Spleen (tissue), 11 donors: ENCODE data around the gene CIAO3. TPM values are rescaled to one million over a fixed set of nuclear protein-coding genes. Genes with fewer than 3 reads are reported as not detected.

ENCODE experiments used
- DNase-seq: peaks from one replicate; pipeline ENCODE4 v3.0.0-alpha.2; 2020
- H3K27ac ChIP-seq, 8 donors: fragments of 200-600 bp; sonication (generic) in 7 of 8; 1 replicate in 4 of 8; 2 replicates in 4 of 8; pipeline versions ENCODE4 v1.5.0 to v1.8.0; 2016 to 2021; ENCODE audit warnings: inconsistent platforms in 4 of 8, mild to moderate bottlenecking in 4 of 8, moderate library complexity in 1 of 8
- H3K27me3 ChIP-seq, 7 donors: fragments of 200-600 bp; sonication (generic) in 6 of 7; replicated peaks in 1 of 7; 1 replicate in 4 of 7; 2 replicates in 3 of 7; pipeline versions ENCODE4 v1.5.0 to v1.8.0; 2016 to 2021; ENCODE audit warnings: inconsistent platforms in 3 of 7, mild to moderate bottlenecking in 1 of 7
- H3K36me3 ChIP-seq, 6 donors: fragments of 200-600 bp; sonication (generic) in 5 of 6; 1 replicate in 4 of 6; 2 replicates in 2 of 6; pipeline versions ENCODE4 v1.5.0 to v1.8.0; 2016 to 2021; ENCODE audit warnings: inconsistent platforms in 2 of 6
- H3K4me1 ChIP-seq, 6 donors: fragments of 200-600 bp; sonication (generic) in 5 of 6; 1 replicate in 3 of 6; 2 replicates in 3 of 6; pipeline versions ENCODE4 v1.5.0 to v1.8.0; 2016 to 2021; ENCODE audit warnings: inconsistent platforms in 3 of 6
- H3K4me3 ChIP-seq, 8 donors: fragments of 200-600 bp; sonication (generic) in 7 of 8; 1 replicate in 4 of 8; 2 replicates in 4 of 8; pipeline versions ENCODE4 v1.5.0 to v1.8.0; 2016 to 2021; ENCODE audit warnings: inconsistent platforms in 4 of 8, mild to moderate bottlenecking in 4 of 8, moderate library complexity in 2 of 8
- H3K9me3 ChIP-seq, 8 donors: fragments of 200-600 bp; sonication (generic) in 7 of 8; 1 replicate in 4 of 8; 2 replicates in 4 of 8; pipeline versions ENCODE4 v1.5.0 to v1.8.0; 2016 to 2021; ENCODE audit warnings: inconsistent platforms in 4 of 8
- CTCF ChIP-seq, 11 experiments: fragments of 200-600 bp in 7 of 11; fragments of 450-650 bp in 4 of 11; sonication (generic) in 4 of 11; IDR thresholded peaks in 8 of 11; conservative IDR thresholded peaks in 3 of 11; 1 replicate in 7 of 11; 2 replicates in 4 of 11; pipeline versions ENCODE4 v1.4.0 to v1.8.0; 2016 to 2021; ENCODE audit warnings: antibody characterized with exemption in 11 of 11, inconsistent platforms in 4 of 11, mild to moderate bottlenecking in 1 of 11
- POLR2A ChIP-seq, 3 donors: fragments of 450-650 bp; IDR thresholded peaks; one replicate each; pipeline ENCODE4 v1.5.1; 2017; ENCODE audit warnings: antibody characterized with exemption in 3 of 3, mild to moderate bottlenecking in 1 of 3
- POLR2AphosphoS5 ChIP-seq, 3 donors: sonication (generic); formaldehyde crosslinking; IDR thresholded peaks; one replicate each; pipeline ENCODE4 v1.5.1; 2017; ENCODE audit warnings: antibody characterized with exemption in 3 of 3
- WGBS, 5 donors: extraction: QIAGEN DNeasy Blood & Tissue Kit in 3 of 5; methylation state at CpG; one replicate each; pipeline versions ENCODE4 v1.1.5 to v1.1.7; 2013 to 2018; 5-methylcytosine and 5-hydroxymethylcytosine counted together
- intact Hi-C: fragments of 100-400 bp; cut with DNase I; formaldehyde crosslinking; loops from one replicate; pipeline ENCODE4 v1.15.0; 2023; ENCODE audit warnings: low total_unique reads
- polyA plus RNA-seq, 3 donors: library from polyadenylated mRNA; stranded (reverse); fragments of 200-250 nt; gene quantifications; one replicate each; pipeline ENCODE4 v1.2.1, GENCODE V29; 2013
- total RNA-seq, 7 donors: library from RNA; depleted of rRNA in 3 of 7; stranded (reverse); fragments of >200 nt in 3 of 7; fragmentation: NEBNext Ultra II Directional in 4 of 7; extraction: Animal tissue kit (Norgen Biotek cat#: 25700) in 4 of 7; gene quantifications; one replicate each; pipeline versions ENCODE4 v1.1.0 to v1.2.1, GENCODE V29; 2016 to 2021
- donor health status: healthy with polysubstance abuse.
- donor health status: DM: no; HTN: no; CAD: no; lungs with moderate emphysema.
- donor health status: DM: no; HTN: no; CAD: no.
- donor health status: Bipolar disorder and iron deficiency.
- donor health status: healthy.
- donor health status: DM: no; HTN: no; CAD: no.
- donor health status: DM: yes; HTN: yes; CAD: no.

CIAO3 gene
- total and polyA plus RNA-seq, 10 donors = 24.9 to 80.4 (median 39.4) TPM

GRCh38 chr16:722835-723633 lies 17.8 kb downstream of the CIAO3 start:
- no peak for TF ChIP-seq POLR2A (IDR thresholded peaks at IDR 0.05)
- peak in 1 of 3 donors; percentile 6 for TF ChIP-seq POLR2AphosphoS5 (IDR thresholded peaks at IDR 0.05)
- Histone ChIP-seq H3K4me3 (no peak overlapping the region), H3K27me3 (peaks cover 0 to 29% (median 17%) of the 10 kb centered on the region in 7 donors), H3K27ac (peak overlapping the region in 1 of 8 donors; percentile 92), H3K4me1 (peaks cover 24 to 80% (median 54%) of the 10 kb centered on the region in 6 donors), H3K36me3 (peaks cover 0 to 12% (median 0%) of the 10 kb centered on the region in 6 donors), H3K9me3 (no peaks in the 10 kb centered on the region)
- 82 to 94% (median 85%) methylated on average over 16 to 24 of the region's 24 CpGs for WGBS, 5 donors
- no peak for DNase-seq
- intact Hi-C loops = no loop called here

- no peaks in the 10 kb centered on the region for H3K9me3 ChIP-seq
- H3K27me3 ChIP-seq = peaks cover 0 to 29% (median 7%) of the 10 kb centered on the region in 7 donors
- 72 to 81% (median 77%) methylated on average over 8 to 51 of the region's 51 CpGs for WGBS, 5 donors
- peak; percentile 80 for DNase-seq
- peak overlapping the region; percentile 64 to 91 (median 82) for H3K4me3 ChIP-seq
- intact Hi-C loops = no loop called here
- H3K27ac ChIP-seq = peak overlapping the region; percentile 83 to 93 (median 90)
- H3K4me1 ChIP-seq = peaks cover 24 to 75% (median 44%) of the 10 kb centered on the region in 6 donors
- TF ChIP-seq POLR2A (IDR thresholded peaks at IDR 0.05) = no peak
- peak in 1 of 3 donors; percentile 59 for TF ChIP-seq POLR2AphosphoS5 (IDR thresholded peaks at IDR 0.05)
- peaks cover 0 to 14% (median 0%) of the 10 kb centered on the region in 6 donors for H3K36me3 ChIP-seq
Measured at GRCh38 chr16:721765-722540, 18.8 kb downstream of the CIAO3 start.

- Histone ChIP-seq H3K4me3 (peak within 1 kb of the TSS; percentile 64 to 91 (median 82)), H3K9me3 (no peaks in the 10 kb centered on the region), H3K4me1 (peaks cover 21 to 76% (median 44%) of the 10 kb centered on the region in 6 donors), H3K27me3 (peaks cover 0 to 29% (median 6%) of the 10 kb centered on the region in 7 donors), H3K27ac (peak within 1 kb of the TSS; percentile 83 to 93 (median 90)), H3K36me3 (peaks cover 0 to 17% (median 0%) of the 10 kb centered on the region in 6 donors)
- peak; percentile 81 to 92 (median 91) for TF ChIP-seq POLR2AphosphoS5 (IDR thresholded peaks at IDR 0.05)
- peak in 1 of 3 donors; percentile 50 for TF ChIP-seq POLR2A (IDR thresholded peaks at IDR 0.05)
- TF ChIP-seq CTCF (IDR thresholded peaks at IDR 0.05 in 8 of 11, conservative IDR thresholded peaks at IDR 0.05 in 3 of 11) = peak in 2 of 11 experiments; percentile 22 to 39
- 6 to 8% (median 6%) methylated on average over 34 to 106 of the region's 106 CpGs for WGBS, 5 donors
- intact Hi-C loops = no loop called here
- peak; percentile 96 for DNase-seq
Measured at GRCh38 chr16:720990-721764, 19.6 kb downstream of the CIAO3 start, which contains the start of gene ANTKMT. TSS of gene ANTKMT (plus strand) at chr16:721146. CDS start at chr16:721275, 129 bp downstream.

GRCh38 chr16:720447-720989 lies 20.3 kb downstream of the CIAO3 start:
- H3K27ac ChIP-seq = peak overlapping the region; percentile 83 to 93 (median 90)
- 0 to 1% (median 0%) methylated on average over 14 to 38 of the region's 38 CpGs for WGBS, 5 donors
- peaks cover 0 to 29% (median 12%) of the 10 kb centered on the region in 7 donors for H3K27me3 ChIP-seq
- peak overlapping the region; percentile 64 to 91 (median 82) for H3K4me3 ChIP-seq
- peaks cover 0 to 17% (median 0%) of the 10 kb centered on the region in 6 donors for H3K36me3 ChIP-seq
- H3K4me1 ChIP-seq = peaks cover 19 to 79% (median 46%) of the 10 kb centered on the region in 6 donors
- no peak for TF ChIP-seq POLR2AphosphoS5 (IDR thresholded peaks at IDR 0.05)
- no peak for TF ChIP-seq CTCF (IDR thresholded peaks at IDR 0.05 in 8 of 11, conservative IDR thresholded peaks at IDR 0.05 in 3 of 11)
- no peak for TF ChIP-seq POLR2A (IDR thresholded peaks at IDR 0.05)
- DNase-seq = no peak
- intact Hi-C loops = no loop called here
- H3K9me3 ChIP-seq = no peaks in the 10 kb centered on the region
